ENCODE data around the gene FAM20C.
A peak's percentile ranks its signal among the peaks of the same experiment; 100 is the strongest.

The FAM20C gene

GRCh38 chr7:191981-192649, at the start of gene FAM20C:
Gene FAM20C (plus strand): TSS chr7:192571. CDS start chr7:193200, 629 bp downstream.
- peak; percentile 67 for ATAC-seq
- peak; percentile 59 for DNase-seq

GRCh38 chr7:143145-143751, 49.1 kb upstream of the FAM20C start:
- no peak for DNase-seq
- no peak for ATAC-seq

- DNase-seq (no peak), ATAC-seq (no peak)
Measured at GRCh38 chr7:143811-144453, 48.4 kb upstream of the FAM20C start.

- ATAC-seq (no peak), DNase-seq (no peak)
Measured at GRCh38 chr7:144454-144826, 47.9 kb upstream of the FAM20C start.

GRCh38 chr7:145863-146262, 46.5 kb upstream of the FAM20C start:
- ATAC-seq (no peak), DNase-seq (no peak)

GRCh38 chr7:148543-148931, 43.8 kb upstream of the FAM20C start:
- no peak for ATAC-seq

GRCh38 chr7:148932-149790, 43.2 kb upstream of the FAM20C start:
- ATAC-seq = peak; percentile 99
- DNase-seq = peak; percentile 98

More at GRCh38 chr7:148543-148931, 43.8 kb upstream of the FAM20C start:
- DNase-seq = no peak

- DNase-seq (peak; percentile 61), ATAC-seq (peak; percentile 14)
Measured at GRCh38 chr7:149791-150636, 42.4 kb upstream of the FAM20C start.

- DNase-seq (peak; percentile 16), ATAC-seq (no peak)
Measured at GRCh38 chr7:150811-151221, 41.6 kb upstream of the FAM20C start.

- DNase-seq = no peak
- ATAC-seq = no peak
Measured at GRCh38 chr7:151346-152050, 40.9 kb upstream of the FAM20C start.

- ATAC-seq (no peak), DNase-seq (no peak)
Measured at GRCh38 chr7:152702-153391, 39.5 kb upstream of the FAM20C start.

GRCh38 chr7:153604-154003, 38.8 kb upstream of the FAM20C start:
- ATAC-seq (no peak), DNase-seq (no peak)

GRCh38 chr7:154096-154799, 38.1 kb upstream of the FAM20C start:
- no peak for ATAC-seq
- no peak for DNase-seq

GRCh38 chr7:155469-155900, 36.9 kb upstream of the FAM20C start:
- DNase-seq (no peak), ATAC-seq (no peak)

- DNase-seq (no peak), ATAC-seq (no peak)
Measured at GRCh38 chr7:156111-157007, 36.0 kb upstream of the FAM20C start.

- no peak for DNase-seq
Measured at GRCh38 chr7:157008-157310, 35.4 kb upstream of the FAM20C start.

GRCh38 chr7:157771-158625, 34.4 kb upstream of the FAM20C start:
- ATAC-seq = no peak
- DNase-seq = no peak

More at GRCh38 chr7:157008-157310, 35.4 kb upstream of the FAM20C start:
- ATAC-seq = no peak

- no peak for DNase-seq
Measured at GRCh38 chr7:158771-159170, 33.6 kb upstream of the FAM20C start.

More at GRCh38 chr7:158771-159170, 33.6 kb upstream of the FAM20C start:
- ATAC-seq = no peak

All from stimulated activated naive CD8-positive, alpha-beta T cell treated with anti-CD3 and anti-CD28 coated beads, Interleukin-15, Interleukin-2, amounts not matched to agents 100 U/mL and 50 U/mL, for 24 hours (primary cell).